Activated CD4-positive, alpha-beta T cell treated with anti-CD3 and anti-CD28 coated beads, Interleukin-2, amount 10 ng/mL, durations not matched to agents 7 days and 5 days (primary cell): Measurements from ENCODE around the gene IFI27L2. TPM values are rescaled to one million over a fixed set of nuclear protein-coding genes. Genes with fewer than 3 reads are reported as not detected.

Source experiments
- CTCF ChIA-PET: fragments of 350-600 bp; sonication (Branson Sonifier 250); formaldehyde crosslinking; loops from one replicate; lab custom pipeline; 2021; ENCODE audit warnings: antibody characterized with exemption; lab: Charles Lee
- POLR2A ChIA-PET: fragments of 350-600 bp; sonication (Branson Sonifier 250); formaldehyde crosslinking; loops from one replicate; lab custom pipeline; 2021; ENCODE audit warnings: antibody characterized with exemption; lab: Charles Lee
- DNase-seq: peaks from one replicate; pipeline ENCODE4 v3.0.0-alpha.2; 2020
- H3K27ac Mint-ChIP-seq: one replicate; pipeline ENCODE4 v1.8.0; 2021; ENCODE audit warnings: mild to moderate bottlenecking, moderate library complexity, mixed read lengths
- H3K27me3 Mint-ChIP-seq: one replicate; pipeline ENCODE4 v1.8.0; 2021; ENCODE audit warnings: mixed read lengths
- H3K36me3 Mint-ChIP-seq: one replicate; pipeline ENCODE4 v1.8.0; 2021; ENCODE audit warnings: low read depth, mixed read lengths
- H3K4me1 Mint-ChIP-seq: one replicate; pipeline ENCODE4 v1.8.0; 2021; ENCODE audit warnings: mixed read lengths
- H3K4me3 Mint-ChIP-seq: one replicate; pipeline ENCODE4 v1.8.0; 2021; ENCODE audit warnings: mild to moderate bottlenecking, moderate library complexity, mixed read lengths
- H3K9me3 Mint-ChIP-seq: one replicate; pipeline ENCODE4 v1.8.0; 2021; ENCODE audit warnings: mixed read lengths
- total RNA-seq, 2 experiments: library from RNA; stranded (reverse); gene quantifications; one replicate each; pipeline ENCODE4 v1.2.3, GENCODE V29; 2021

Gene IFI27L2
- 10 to 100 TPM; 76.0 to 91.3 TPM for total RNA-seq

- Mint-ChIP-seq H3K27me3 (peaks cover 18% of the 10 kb centered on the region), H3K9me3 (no peaks in the 10 kb centered on the region), H3K27ac (peak within 1 kb of the TSS; percentile 94), H3K4me1 (peaks cover 30% of the 10 kb centered on the region), H3K36me3 (no peaks in the 10 kb centered on the region), H3K4me3 (peak within 1 kb of the TSS; percentile 85)
- ChIA-PET CTCF (interaction anchor here (0.6 to 1.5 kb wide), 6 partner anchors 8 to 107 kb away, joined by 3 to 9 read pairs (median 4); no protein-coding TSS in a partner anchor), POLR2A (no interaction called here)
- peak; percentile 80 for DNase-seq
Observed at GRCh38 chr14:94129111-94129757, at the start of gene IFI27L2. Gene IFI27L2, minus strand, starts transcription at chr14:94129604. Its CDS starts 40 bp downstream, at chr14:94129564.

GRCh38 chr14:94177806-94178205, 48.4 kb upstream of the IFI27L2 start:
- POLR2A ChIA-PET, result no interaction called here
- H3K4me3 Mint-ChIP-seq, result no peak overlapping the region
- CTCF ChIA-PET, result no interaction called here

GRCh38 chr14:94176808-94177207, 47.4 kb upstream of the IFI27L2 start:
- CTCF ChIA-PET, result no interaction called here
- Mint-ChIP-seq H3K27ac (peak overlapping the region; percentile 65), H3K36me3 (no peaks in the 10 kb centered on the region)

More at GRCh38 chr14:94177806-94178205, 48.4 kb upstream of the IFI27L2 start:
- Mint-ChIP-seq H3K4me1 (peaks cover 43% of the 10 kb centered on the region), H3K36me3 (no peaks in the 10 kb centered on the region), H3K27ac (peak overlapping the region; percentile 60), H3K27me3 (peaks cover 43% of the 10 kb centered on the region), H3K9me3 (no peaks in the 10 kb centered on the region)
- DNase-seq, result no peak

GRCh38 chr14:94175747-94176146, 46.3 kb upstream of the IFI27L2 start:
- DNase-seq, result no peak
- H3K4me1 Mint-ChIP-seq, result peaks cover 38% of the 10 kb centered on the region
- H3K36me3 Mint-ChIP-seq, result no peaks in the 10 kb centered on the region
- peak overlapping the region; percentile 77 for H3K27ac Mint-ChIP-seq
- no peaks in the 10 kb centered on the region for H3K9me3 Mint-ChIP-seq
- POLR2A ChIA-PET, result no interaction called here
- CTCF ChIA-PET, result interaction anchor here (1.0 to 2.3 kb wide), 4 partner anchors 36 to 236 kb away, joined by 3 to 7 read pairs (median 4); no protein-coding TSS in a partner anchor
- peak overlapping the region; percentile 71 for H3K4me3 Mint-ChIP-seq
- peaks cover 61% of the 10 kb centered on the region for H3K27me3 Mint-ChIP-seq

More at GRCh38 chr14:94176808-94177207, 47.4 kb upstream of the IFI27L2 start:
- H3K27me3 Mint-ChIP-seq, result peaks cover 53% of the 10 kb centered on the region
- DNase-seq, result no peak
- peaks cover 42% of the 10 kb centered on the region for H3K4me1 Mint-ChIP-seq
- no peak overlapping the region for H3K4me3 Mint-ChIP-seq
- POLR2A ChIA-PET, result no interaction called here
- no peaks in the 10 kb centered on the region for H3K9me3 Mint-ChIP-seq

GRCh38 chr14:94175011-94175745, 45.8 kb upstream of the IFI27L2 start:
- peaks cover 64% of the 10 kb centered on the region for H3K27me3 Mint-ChIP-seq
- peak overlapping the region; percentile 77 for H3K27ac Mint-ChIP-seq

GRCh38 chr14:94174604-94175010, 45.2 kb upstream of the IFI27L2 start:
- no peak for DNase-seq
- H3K27ac Mint-ChIP-seq, result peak overlapping the region; percentile 44
- H3K36me3 Mint-ChIP-seq, result no peaks in the 10 kb centered on the region
- H3K27me3 Mint-ChIP-seq, result peaks cover 66% of the 10 kb centered on the region
- H3K9me3 Mint-ChIP-seq, result no peaks in the 10 kb centered on the region
- H3K4me1 Mint-ChIP-seq, result peaks cover 31% of the 10 kb centered on the region
- ChIA-PET POLR2A (interaction anchor here (0.6 kb wide), 1 partner anchor 13 kb away, joined by 8 read pairs; no protein-coding TSS in a partner anchor), CTCF (interaction anchor here (0.6 to 2.3 kb wide), 7 partner anchors 19 to 235 kb away, joined by 3 to 7 read pairs (median 3); no protein-coding TSS in a partner anchor)
- H3K4me3 Mint-ChIP-seq, result peak overlapping the region; percentile 71

More at GRCh38 chr14:94175011-94175745, 45.8 kb upstream of the IFI27L2 start:
- peaks cover 33% of the 10 kb centered on the region for H3K4me1 Mint-ChIP-seq
- no peaks in the 10 kb centered on the region for H3K36me3 Mint-ChIP-seq
- H3K9me3 Mint-ChIP-seq, result no peaks in the 10 kb centered on the region
- no peak for DNase-seq
- peak overlapping the region; percentile 71 for H3K4me3 Mint-ChIP-seq
- ChIA-PET CTCF (interaction anchor here (0.6 to 2.3 kb wide), 9 partner anchors 19 to 235 kb away, joined by 3 to 7 read pairs (median 3); no protein-coding TSS in a partner anchor), POLR2A (interaction anchor here (0.6 kb wide), 1 partner anchor 14 kb away, joined by 8 read pairs; no protein-coding TSS in a partner anchor)

GRCh38 chr14:94173885-94174603, 44.6 kb upstream of the IFI27L2 start, which contains the start of gene PPP4R4:
Gene PPP4R4, plus strand, starts transcription at chr14:94174322. Its CDS starts 144 bp downstream, at chr14:94174466.
- ChIA-PET POLR2A (interaction anchor here (0.6 kb wide), 1 partner anchor 13 kb away, joined by 8 read pairs; no protein-coding TSS in a partner anchor), CTCF (interaction anchor here (0.8 to 2.3 kb wide), 5 partner anchors 31 to 234 kb away, joined by 3 to 7 read pairs (median 4); no protein-coding TSS in a partner anchor)
- Mint-ChIP-seq H3K27me3 (peaks cover 64% of the 10 kb centered on the region), H3K4me3 (peak within 1 kb of the TSS; percentile 78), H3K9me3 (no peaks in the 10 kb centered on the region), H3K27ac (peak within 1 kb of the TSS; percentile 89), H3K36me3 (no peaks in the 10 kb centered on the region), H3K4me1 (peaks cover 31% of the 10 kb centered on the region)
- peak; percentile 93 for DNase-seq

- ChIA-PET CTCF (interaction anchor here (1.3 to 1.5 kb wide), 2 partner anchors 41 to 43 kb away, joined by 3 to 4 read pairs; no protein-coding TSS in a partner anchor), POLR2A (no interaction called here)
- DNase-seq, result peak; percentile 33
- Mint-ChIP-seq H3K9me3 (no peaks in the 10 kb centered on the region), H3K4me1 (peaks cover 26% of the 10 kb centered on the region), H3K36me3 (no peaks in the 10 kb centered on the region), H3K27ac (peak overlapping the region; percentile 89), H3K4me3 (peak overlapping the region; percentile 78), H3K27me3 (peaks cover 64% of the 10 kb centered on the region)
Observed at GRCh38 chr14:94173471-94173884, 44.1 kb upstream of the IFI27L2 start.

- Mint-ChIP-seq H3K9me3 (no peaks in the 10 kb centered on the region), H3K27me3 (peaks cover 57% of the 10 kb centered on the region), H3K36me3 (no peaks in the 10 kb centered on the region), H3K4me3 (peak overlapping the region; percentile 78), H3K27ac (no peak overlapping the region), H3K4me1 (peaks cover 26% of the 10 kb centered on the region)
- CTCF ChIA-PET, result no interaction called here
- no peak for DNase-seq
- POLR2A ChIA-PET, result no interaction called here
Observed at GRCh38 chr14:94172545-94172944, 43.1 kb upstream of the IFI27L2 start.

GRCh38 chr14:94171208-94171607, 41.8 kb upstream of the IFI27L2 start:
- CTCF ChIA-PET, result interaction anchor here (0.8 to 2.9 kb wide), 2 partner anchors 35 to 134 kb away, joined by 3 to 15 read pairs; no protein-coding TSS in a partner anchor
- Mint-ChIP-seq H3K9me3 (no peaks in the 10 kb centered on the region), H3K27me3 (peaks cover 48% of the 10 kb centered on the region), H3K4me3 (no peak overlapping the region), H3K36me3 (no peaks in the 10 kb centered on the region), H3K27ac (no peak overlapping the region), H3K4me1 (peaks cover 22% of the 10 kb centered on the region)
- DNase-seq, result no peak
- POLR2A ChIA-PET, result no interaction called here

- H3K27ac Mint-ChIP-seq, result no peak overlapping the region
- H3K36me3 Mint-ChIP-seq, result no peaks in the 10 kb centered on the region
- peaks cover 11% of the 10 kb centered on the region for H3K4me1 Mint-ChIP-seq
- H3K4me3 Mint-ChIP-seq, result no peak overlapping the region
- H3K27me3 Mint-ChIP-seq, result peaks cover 39% of the 10 kb centered on the region
- no peak for DNase-seq
- no peaks in the 10 kb centered on the region for H3K9me3 Mint-ChIP-seq
- POLR2A ChIA-PET, result no interaction called here
- CTCF ChIA-PET, result interaction anchor here (0.7 to 2.9 kb wide), 7 partner anchors 27 to 790 kb away, joined by 3 to 15 read pairs (median 3); no protein-coding TSS in a partner anchor
Observed at GRCh38 chr14:94170136-94170535, 40.7 kb upstream of the IFI27L2 start.

- H3K27me3 Mint-ChIP-seq, result peaks cover 9% of the 10 kb centered on the region
- H3K4me1 Mint-ChIP-seq, result peaks cover 37% of the 10 kb centered on the region
- H3K36me3 Mint-ChIP-seq, result no peaks in the 10 kb centered on the region
- H3K4me3 Mint-ChIP-seq, result no peak overlapping the region
- POLR2A ChIA-PET, result no interaction called here
- DNase-seq, result no peak
- no peak overlapping the region for H3K27ac Mint-ChIP-seq
- CTCF ChIA-PET, result interaction anchor here (1.1 to 1.5 kb wide), 2 partner anchors 17 to 19 kb away, joined by 3 read pairs; no protein-coding TSS in a partner anchor
- H3K9me3 Mint-ChIP-seq, result no peaks in the 10 kb centered on the region
Observed at GRCh38 chr14:94165744-94166143, 36.3 kb upstream of the IFI27L2 start.
